ENCODE data around the gene GRIN3A. TPM values are rescaled to one million over a fixed set of nuclear protein-coding genes. Genes with fewer than 3 reads are reported as not detected.

GRIN3A gene
- total RNA-seq, 1 experiment from 2014 or later = not detected

DNA sequence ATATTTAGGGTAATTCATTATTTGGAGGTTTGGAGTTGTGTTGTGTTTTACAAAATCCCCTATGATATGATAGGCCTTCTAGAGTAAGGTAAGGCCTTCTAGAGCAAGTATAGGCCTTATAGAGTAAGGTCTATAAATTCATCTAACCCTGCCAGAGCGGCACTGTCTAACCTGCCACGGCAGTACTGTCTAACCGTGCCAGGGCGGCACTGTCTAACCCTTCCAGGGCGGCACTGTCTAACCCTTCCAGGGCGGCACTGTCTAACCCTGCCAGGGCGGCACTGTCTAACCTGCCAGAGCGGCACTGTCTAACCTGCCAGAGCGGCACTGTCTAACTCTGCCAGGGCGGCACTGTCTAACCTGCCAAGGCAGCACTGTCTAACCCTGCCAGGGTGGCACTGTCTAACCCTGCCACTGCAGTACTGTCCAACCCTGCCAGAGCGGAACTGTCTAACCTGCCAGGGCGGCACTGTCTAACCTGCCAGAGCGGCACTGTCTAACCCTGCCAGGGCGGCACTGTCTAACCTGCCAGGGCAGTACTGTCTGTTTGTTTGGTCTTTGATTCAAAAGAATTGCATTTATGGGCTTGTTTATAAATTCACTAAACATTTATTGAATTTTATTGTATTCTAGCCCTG lies 195.2 kb downstream of the GRIN3A start:
- no peak for DNase-seq (ENCODE audit: low spot score)
- in situ Hi-C loops (cut with HindIII; ENCODE audit: low sequenced_read_pairs) = no loop called here

DNA sequence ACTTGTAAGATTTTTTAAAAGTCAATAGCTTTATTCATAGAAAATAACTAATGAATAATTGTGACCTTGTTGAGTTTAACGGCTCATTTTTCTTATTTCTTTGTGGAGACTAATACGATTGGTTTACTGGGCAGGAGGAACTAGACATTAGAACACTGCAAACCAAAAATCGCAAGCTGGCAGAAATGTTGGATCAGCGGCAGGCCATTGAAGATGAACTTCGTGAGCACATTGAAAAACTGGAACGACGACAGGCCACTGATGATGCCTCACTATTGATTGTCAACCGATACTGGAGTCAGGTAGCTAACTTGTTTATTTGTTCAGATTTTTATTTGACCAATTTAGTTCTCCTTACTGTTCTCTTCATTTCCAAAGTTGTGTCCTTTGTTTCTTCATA lies 198.4 kb downstream of the GRIN3A start:
- no peak for DNase-seq (ENCODE audit: low spot score)
- in situ Hi-C loops (cut with HindIII; ENCODE audit: low sequenced_read_pairs) = no loop called here

DNA sequence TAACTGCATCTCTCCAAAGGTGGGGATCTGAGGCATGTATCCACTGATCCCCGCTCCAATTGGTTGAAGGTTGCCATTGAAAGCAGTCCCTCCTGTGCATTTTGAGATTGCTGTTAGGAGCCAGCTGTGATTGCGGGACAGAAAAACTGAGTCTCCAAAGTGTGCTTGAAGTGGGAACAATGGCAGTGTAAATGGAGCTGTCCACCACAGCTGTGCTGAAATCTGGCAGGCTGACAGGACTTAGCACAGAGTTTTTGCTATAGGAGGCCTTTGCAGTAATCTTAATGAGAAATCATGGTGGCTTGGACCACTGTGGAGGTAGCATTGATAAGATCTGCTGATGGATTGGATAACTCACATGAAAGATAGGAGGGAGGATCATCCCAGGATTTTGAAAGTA lies 201.5 kb downstream of the GRIN3A start:
- in situ Hi-C loops (cut with HindIII; ENCODE audit: low sequenced_read_pairs) = no loop called here
- DNase-seq (ENCODE audit: low spot score) = no peak

DNA sequence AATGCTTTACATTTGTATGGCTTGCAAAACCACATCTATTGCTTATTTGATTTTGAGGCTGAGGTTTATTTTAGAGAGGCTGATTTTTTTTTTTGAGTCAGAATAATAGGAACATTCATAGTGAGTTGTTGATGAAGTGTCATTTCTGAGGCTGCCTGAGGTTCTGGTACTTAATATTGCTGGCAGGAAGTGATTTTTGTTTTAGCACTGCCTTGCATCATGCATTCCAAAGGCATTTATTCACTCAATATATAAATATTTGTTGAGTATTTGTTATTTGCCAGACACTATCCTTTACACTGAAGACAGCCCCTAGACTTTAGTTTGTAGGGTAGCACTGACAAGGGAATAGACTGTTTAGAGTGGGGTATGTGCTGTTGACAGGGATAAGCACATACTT lies 202.1 kb downstream of the GRIN3A start:
- in situ Hi-C loops (cut with HindIII; ENCODE audit: low sequenced_read_pairs) = no loop called here

DNA sequence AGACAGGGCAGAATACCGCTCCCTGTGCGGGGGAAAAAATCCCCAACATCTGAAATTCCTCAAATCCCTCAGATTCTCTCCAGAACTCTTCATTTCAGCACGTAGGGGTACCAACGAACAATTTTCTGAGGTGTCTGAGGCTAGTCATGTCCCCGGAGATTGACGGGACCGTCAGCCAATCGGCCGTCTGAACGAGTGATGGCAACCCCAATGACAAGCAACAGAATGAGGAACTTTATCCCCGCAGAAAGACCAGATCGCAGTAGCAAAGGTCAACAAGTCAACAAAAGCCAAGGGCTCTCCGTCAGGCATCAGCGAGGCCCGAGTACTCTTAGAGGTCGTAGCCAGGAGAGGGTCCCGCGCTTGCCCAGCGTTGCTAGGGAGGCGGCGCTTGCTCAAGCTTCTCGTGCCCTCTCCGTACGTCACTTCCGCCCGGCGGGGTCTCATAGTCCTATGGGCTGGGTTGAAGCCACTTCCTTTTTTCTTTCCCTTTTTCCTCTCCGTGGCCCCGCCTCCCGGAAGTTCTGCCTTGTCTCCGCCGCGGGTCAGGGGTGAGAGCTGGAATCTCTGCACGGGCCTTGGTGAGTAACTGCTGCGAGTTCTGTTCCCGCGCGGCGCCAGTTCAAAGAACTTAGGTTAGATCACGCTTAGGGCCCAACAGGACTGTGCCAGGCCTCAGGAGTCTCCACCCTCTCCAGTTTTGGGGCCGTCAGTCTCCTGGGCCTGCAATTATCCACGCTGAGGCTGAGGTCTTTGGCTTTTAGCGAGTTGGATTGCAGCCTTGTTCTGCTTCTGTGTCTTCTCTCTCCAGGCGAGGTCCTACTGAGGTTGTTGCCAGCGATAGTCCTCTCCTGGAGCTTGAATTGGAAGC lies 204.9 kb downstream of the GRIN3A start, which contains the start of gene RNF20:
Gene RNF20, plus strand, starts transcription at position 520 of the 871 bp plus-strand sequence. CDS start 1,571 bp downstream, outside the sequence.
- DNase-seq (ENCODE audit: low spot score) = peak; percentile 100
- in situ Hi-C loops (cut with HindIII; ENCODE audit: low sequenced_read_pairs) = no loop called here

More for the DNA sequence above, 202.1 kb downstream of the GRIN3A start:
- DNase-seq (ENCODE audit: low spot score) = no peak

DNA sequence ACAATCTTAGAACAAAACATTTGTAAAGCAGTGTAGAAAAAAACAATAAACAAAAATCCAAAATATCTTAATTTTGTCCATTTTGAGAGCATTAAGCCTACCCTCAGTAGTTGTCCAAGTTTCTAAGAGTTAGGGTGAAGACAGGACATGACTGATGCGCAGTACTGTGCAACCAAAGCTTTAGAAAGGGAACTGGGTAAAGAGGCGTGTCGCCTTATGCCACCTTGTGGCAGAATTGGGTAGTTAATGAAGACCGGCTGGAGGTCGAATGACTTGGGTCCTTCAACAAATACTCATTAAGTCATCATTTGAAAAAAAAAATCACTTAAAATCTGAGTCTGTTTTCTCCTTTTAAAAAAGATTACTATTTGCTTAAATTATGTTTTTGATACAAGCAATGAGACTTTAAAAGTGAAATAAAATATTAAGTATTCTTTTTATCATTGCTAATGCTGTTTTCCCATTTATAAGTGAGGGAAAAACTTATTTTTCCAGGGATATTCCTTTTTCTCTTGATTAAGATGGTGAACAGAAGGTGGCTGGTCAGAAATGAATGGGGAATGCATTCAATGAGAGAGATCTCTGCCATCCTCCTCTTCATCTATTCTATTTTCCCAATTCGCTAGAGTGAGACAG lies 208.3 kb downstream of the GRIN3A start:
- in situ Hi-C loops (cut with HindIII; ENCODE audit: low sequenced_read_pairs) = no loop called here
- DNase-seq (ENCODE audit: low spot score) = peak; percentile 87

DNA sequence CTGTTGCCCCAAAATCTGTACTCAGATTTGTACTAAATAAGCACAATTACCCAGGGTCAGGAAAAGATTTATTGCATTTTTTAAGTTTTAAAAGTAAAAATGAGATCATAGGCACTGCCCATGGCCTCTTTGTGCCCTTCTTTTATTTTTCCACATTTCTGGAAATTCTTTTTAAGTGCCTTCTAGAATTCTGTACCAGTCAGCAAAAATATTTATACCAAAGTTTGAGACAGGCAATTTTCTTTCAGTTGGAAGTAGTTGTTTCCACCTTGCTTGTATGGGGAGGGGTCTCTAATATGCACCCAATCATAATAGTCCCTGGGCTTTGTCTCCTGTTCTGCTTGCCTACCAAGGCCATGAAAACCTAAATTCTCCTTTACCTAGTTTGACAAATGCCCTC lies 210.4 kb downstream of the GRIN3A start:
- in situ Hi-C loops (cut with HindIII; ENCODE audit: low sequenced_read_pairs) = no loop called here
- no peak for DNase-seq (ENCODE audit: low spot score)

DNA sequence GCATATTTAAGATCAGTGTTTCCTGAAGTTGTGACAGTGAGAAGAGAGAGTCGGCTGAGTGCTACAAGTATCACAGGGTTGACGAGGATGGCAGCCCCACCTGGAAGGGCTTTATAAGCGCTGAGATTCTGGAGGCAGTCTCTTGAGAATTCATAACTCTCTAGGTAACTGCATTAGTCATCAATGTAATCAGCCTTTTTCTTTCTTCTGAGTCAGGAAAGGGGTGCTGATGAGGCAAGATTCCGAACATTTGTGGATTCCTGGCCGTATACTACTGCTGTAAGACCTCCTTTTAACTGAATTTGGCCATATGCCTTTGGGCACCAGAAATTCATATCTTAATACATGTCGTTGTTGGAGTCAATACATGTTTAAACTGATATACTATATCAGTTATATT lies 211.4 kb downstream of the GRIN3A start:
- in situ Hi-C loops (cut with HindIII; ENCODE audit: low sequenced_read_pairs) = no loop called here
- DNase-seq (ENCODE audit: low spot score) = no peak

DNA sequence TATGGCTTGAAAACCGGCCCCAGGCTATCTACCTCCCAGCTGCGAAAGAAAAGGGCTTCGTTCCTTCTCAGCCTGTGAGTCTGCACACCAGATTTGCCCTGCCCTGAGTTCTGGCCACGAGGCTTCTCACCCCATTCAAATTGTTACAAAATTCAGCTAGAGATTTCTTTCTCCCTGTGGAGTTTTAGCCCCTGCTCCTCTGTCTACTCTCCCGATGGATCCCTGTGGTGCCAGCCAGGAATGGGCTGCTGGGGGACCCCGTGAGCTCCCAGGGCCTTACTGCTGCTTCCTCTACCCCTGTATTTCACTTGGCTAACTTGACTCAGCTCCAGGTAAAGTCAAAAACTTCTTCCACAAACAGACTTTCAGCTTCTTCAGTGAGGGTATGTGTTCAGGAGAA lies 214.1 kb downstream of the GRIN3A start:
- no peak for DNase-seq (ENCODE audit: low spot score)
- in situ Hi-C loops (cut with HindIII; ENCODE audit: low sequenced_read_pairs) = no loop called here

Other genes starting within 250 kb of the GRIN3A start
- gene RNF20, start 204.8 kb downstream of the GRIN3A start, total RNA-seq (2014; rRNA removed; shearing (Covaris generic)) = 13.5 and 21.4 TPM in 2 replicates
- not detected in 2 replicates for gene PPP3R2, start 143.7 kb downstream of the GRIN3A start, total RNA-seq (2014; rRNA removed; shearing (Covaris generic))

All from G401 (cell line).